HFFc6 (cell line): ENCODE measurements around the gene MDM2. TPM values are rescaled to one million over a fixed set of nuclear protein-coding genes. Genes with fewer than 3 reads are reported as not detected.

ENCODE experiments used
- DNase-seq: peaks from one replicate; pipeline ENCODE4 v3.0.0-alpha.2; 2018
- H3K27ac Mint-ChIP-seq: 2 replicates; pipeline ENCODE4 v1.8.0; 2020; ENCODE audit warnings: mild to moderate bottlenecking, mixed read lengths
- H3K27me3 Mint-ChIP-seq: 2 replicates; pipeline ENCODE4 v1.8.0; 2021; ENCODE audit warnings: mild to moderate bottlenecking, moderate library complexity, mixed read lengths; ENCODE audit not compliant: insufficient read depth
- H3K36me3 Mint-ChIP-seq: 2 replicates; pipeline ENCODE4 v1.8.0; 2021; ENCODE audit warnings: low read depth, mixed read lengths
- H3K4me1 Mint-ChIP-seq: 2 replicates; pipeline ENCODE4 v1.8.0; 2020; ENCODE audit warnings: low read depth, mixed read lengths
- H3K4me3 Mint-ChIP-seq: 2 replicates; pipeline ENCODE4 v1.8.0; 2020; ENCODE audit warnings: mild to moderate bottlenecking, moderate library complexity, mixed read lengths
- H3K9me3 Mint-ChIP-seq: 2 replicates; pipeline ENCODE4 v1.8.0; 2020; ENCODE audit warnings: mild to moderate bottlenecking, mixed read lengths
- total RNA-seq, 6 experiments: library from RNA; stranded (reverse); fragmentation: NEBNext Ultra II Directional; extraction: Animal tissue kit (Norgen Biotek cat#: 25700); gene quantifications; 2 replicates in 1 of 6; 3 replicates in 5 of 6; pipeline ENCODE4 v1.2.3, GENCODE V29; 2021
- TF ChIP-seq, protein P1 (sequence below): fragments of 200-600 bp; sonication (generic); IDR thresholded peaks from 2 replicates; pipeline ENCODE4 v1.5.0; 2021; ENCODE audit warnings: antibody characterized with exemption, mild to moderate bottlenecking

The MDM2 gene
- total RNA-seq, 6 experiments from 2014 or later = 216 to 270 (median 236) TPM

DNA sequence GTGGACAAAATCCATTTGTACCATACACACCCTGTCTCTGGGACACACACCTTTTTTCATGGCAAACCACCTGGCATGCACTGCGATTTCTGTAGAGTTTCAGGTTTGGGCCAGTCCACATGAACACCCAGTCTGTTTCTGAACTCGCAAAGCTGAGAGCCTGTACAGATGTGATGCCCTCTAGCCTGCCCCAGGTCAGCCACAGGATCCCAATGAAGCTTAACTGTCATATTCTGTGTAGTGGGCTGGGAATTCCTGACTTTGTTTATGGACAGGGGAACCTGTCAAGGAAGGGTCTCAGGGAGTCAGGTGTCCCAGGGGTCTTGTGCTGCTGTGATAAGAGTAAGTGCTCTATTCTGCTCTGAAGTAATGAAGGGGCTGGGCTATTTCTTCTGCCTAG, 85.2 kb downstream of the MDM2 start:
- no peaks in the 10 kb centered on the region for H3K9me3 Mint-ChIP-seq
- no peak overlapping the region for H3K4me3 Mint-ChIP-seq
- no peaks in the 10 kb centered on the region for H3K36me3 Mint-ChIP-seq
- no peak overlapping the region for H3K27ac Mint-ChIP-seq
- H3K27me3 Mint-ChIP-seq = 0 out of 2 replicates have a peak, but pooled peaks cover 1% of the 10 kb centered on the region
- TF ChIP-seq, protein P1, sequence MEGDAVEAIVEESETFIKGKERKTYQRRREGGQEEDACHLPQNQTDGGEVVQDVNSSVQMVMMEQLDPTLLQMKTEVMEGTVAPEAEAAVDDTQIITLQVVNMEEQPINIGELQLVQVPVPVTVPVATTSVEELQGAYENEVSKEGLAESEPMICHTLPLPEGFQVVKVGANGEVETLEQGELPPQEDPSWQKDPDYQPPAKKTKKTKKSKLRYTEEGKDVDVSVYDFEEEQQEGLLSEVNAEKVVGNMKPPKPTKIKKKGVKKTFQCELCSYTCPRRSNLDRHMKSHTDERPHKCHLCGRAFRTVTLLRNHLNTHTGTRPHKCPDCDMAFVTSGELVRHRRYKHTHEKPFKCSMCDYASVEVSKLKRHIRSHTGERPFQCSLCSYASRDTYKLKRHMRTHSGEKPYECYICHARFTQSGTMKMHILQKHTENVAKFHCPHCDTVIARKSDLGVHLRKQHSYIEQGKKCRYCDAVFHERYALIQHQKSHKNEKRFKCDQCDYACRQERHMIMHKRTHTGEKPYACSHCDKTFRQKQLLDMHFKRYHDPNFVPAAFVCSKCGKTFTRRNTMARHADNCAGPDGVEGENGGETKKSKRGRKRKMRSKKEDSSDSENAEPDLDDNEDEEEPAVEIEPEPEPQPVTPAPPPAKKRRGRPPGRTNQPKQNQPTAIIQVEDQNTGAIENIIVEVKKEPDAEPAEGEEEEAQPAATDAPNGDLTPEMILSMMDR = no peak
- H3K4me1 Mint-ChIP-seq = peaks cover 20% of the 10 kb centered on the region
- DNase-seq = no peak

DNA sequence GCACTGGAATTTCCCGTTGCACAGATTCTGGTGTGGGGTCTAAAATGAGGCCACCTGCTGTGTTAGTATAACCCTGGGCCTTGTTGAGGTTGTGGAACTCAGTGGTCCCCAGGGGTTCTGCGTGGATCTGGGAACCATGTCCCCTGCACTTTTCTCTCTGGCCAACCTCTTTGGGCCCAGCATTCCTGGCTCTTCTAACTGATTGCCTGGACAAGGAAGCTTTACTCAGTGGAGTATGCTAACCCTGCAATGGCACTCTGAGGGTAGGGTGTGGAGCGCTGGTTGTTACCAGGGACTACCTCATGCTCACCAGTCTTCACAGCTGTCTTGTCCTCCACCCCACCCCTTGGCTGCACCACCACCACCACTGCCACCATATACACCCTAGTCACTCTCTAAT, 85.8 kb downstream of the MDM2 start:
- H3K9me3 Mint-ChIP-seq = no peaks in the 10 kb centered on the region
- 0 out of 2 replicates have a peak, but pooled peaks cover 1% of the 10 kb centered on the region for H3K27me3 Mint-ChIP-seq
- H3K4me1 Mint-ChIP-seq = peaks cover 25% of the 10 kb centered on the region
- H3K36me3 Mint-ChIP-seq = no peaks in the 10 kb centered on the region
- H3K27ac Mint-ChIP-seq = no peak overlapping the region
- no peak overlapping the region for H3K4me3 Mint-ChIP-seq
- DNase-seq = no peak
- TF ChIP-seq, protein P1 = no peak

DNA sequence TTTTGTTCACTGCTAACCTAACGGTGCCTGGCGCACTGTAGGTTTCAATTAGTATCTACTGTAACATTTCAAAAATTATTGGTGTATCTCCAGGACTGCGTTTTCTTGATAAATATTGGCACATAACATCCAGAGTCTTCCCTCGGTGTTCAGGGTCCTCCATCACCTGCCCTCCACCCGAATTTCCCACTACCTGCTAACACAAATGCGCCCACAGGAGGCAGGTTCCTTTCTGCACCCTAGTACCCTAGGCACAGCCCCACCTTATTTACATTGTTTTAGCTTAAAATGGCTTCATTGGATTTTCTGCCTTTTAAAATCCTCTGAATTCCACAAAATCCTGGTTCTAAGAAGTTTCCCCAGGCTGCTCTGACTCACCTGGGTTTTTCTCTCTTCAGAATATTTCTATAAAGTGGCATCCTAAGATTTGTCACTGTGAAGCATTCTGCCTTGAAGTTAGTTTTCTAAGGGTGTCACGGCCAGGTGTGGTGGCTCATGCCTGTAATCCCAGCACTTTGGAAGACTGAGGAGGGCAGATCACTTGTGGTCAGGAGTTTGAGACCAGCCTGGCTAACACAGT, 86.4 kb downstream of the MDM2 start:
- Mint-ChIP-seq H3K4me1 (peaks cover 31% of the 10 kb centered on the region), H3K27ac (no peak overlapping the region), H3K36me3 (no peaks in the 10 kb centered on the region), H3K9me3 (no peaks in the 10 kb centered on the region), H3K4me3 (no peak overlapping the region), H3K27me3 (0 out of 2 replicates have a peak, but pooled peaks cover 1% of the 10 kb centered on the region)
- TF ChIP-seq, protein P1 = no peak
- no peak for DNase-seq

DNA sequence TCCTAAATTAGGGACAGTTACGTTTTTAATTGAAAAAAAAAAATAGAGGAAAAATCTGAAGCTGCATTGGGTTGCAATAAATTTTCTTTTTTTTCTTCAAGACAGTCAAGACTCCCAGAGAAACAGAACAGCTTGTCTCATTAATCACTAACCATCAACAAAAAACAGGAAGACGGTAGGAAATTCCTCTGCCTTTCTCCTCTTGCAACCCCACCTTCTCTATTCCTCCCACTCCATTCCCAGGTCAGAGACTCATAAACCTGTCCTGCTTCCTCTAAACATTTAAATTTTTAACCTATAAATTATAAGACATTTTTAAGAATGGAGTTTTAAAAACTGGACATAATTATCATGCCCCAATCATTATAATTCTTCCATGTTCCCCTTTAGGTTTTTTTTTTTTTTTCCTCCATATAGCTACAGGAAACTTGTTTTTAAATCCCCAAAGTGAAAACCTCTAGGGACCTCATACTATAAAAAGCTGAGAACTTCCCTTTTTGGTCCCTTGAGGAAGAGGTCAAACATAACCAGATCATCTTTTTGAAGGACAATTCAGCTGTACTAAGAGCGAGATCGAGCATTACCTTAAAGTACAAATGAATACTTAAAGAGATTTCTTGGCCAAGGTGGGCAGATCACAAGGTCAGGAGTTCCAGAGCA, 89.0 kb downstream of the MDM2 start:
- Mint-ChIP-seq H3K9me3 (no peaks in the 10 kb centered on the region), H3K27ac (peak overlapping the region; percentile 27; the same call in 1 of the 2 replicates), H3K4me1 (peaks cover 39% of the 10 kb centered on the region), H3K4me3 (no peak overlapping the region), H3K27me3 (peaks cover 3% of the 10 kb centered on the region), H3K36me3 (no peaks in the 10 kb centered on the region)
- TF ChIP-seq, protein P1 = no peak
- no peak for DNase-seq

DNA sequence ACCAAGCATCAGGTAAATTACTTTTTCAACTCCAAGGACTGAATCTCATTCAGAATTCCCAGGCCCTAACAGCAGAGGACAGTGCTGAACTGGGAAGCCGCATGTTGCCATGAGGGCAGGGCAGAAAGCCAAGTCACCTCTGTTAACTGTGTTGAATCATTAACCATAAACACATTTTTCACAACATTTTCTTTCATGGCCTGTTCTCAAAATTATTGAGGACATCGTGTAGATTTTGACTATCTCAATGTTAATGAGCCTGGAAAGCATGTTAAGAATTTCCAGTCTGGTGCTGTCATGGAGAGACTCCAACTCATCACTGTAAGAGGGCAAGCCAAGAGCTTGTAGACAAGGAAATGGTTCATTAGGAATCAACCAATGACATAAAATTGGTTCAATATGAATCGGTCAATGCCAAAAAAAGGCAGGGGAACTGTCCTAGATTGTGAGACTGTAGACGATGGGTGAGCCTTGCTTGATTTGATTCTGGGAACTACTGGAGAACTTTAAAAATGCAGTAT, 91.3 kb downstream of the MDM2 start:
- Mint-ChIP-seq H3K27ac (peak overlapping the region; percentile 69), H3K36me3 (no peaks in the 10 kb centered on the region), H3K9me3 (no peaks in the 10 kb centered on the region), H3K4me3 (0 out of 2 replicates have a peak overlapping the region, but pooled peaks have one; percentile 5), H3K27me3 (peaks cover 2% of the 10 kb centered on the region), H3K4me1 (peaks cover 40% of the 10 kb centered on the region)
- DNase-seq = peak; percentile 87
- TF ChIP-seq, protein P1 = peak; percentile 80
